H1 (cell line): ENCODE results near the gene CAMK2A. TPM values are rescaled to one million over a fixed set of nuclear protein-coding genes. Genes with fewer than 3 reads are reported as not detected.

Source experiments
- BACH1 ChIP-seq: IDR thresholded peaks from 2 replicates; pipeline ENCODE4 v1.6.1; 2012; ENCODE audit warnings: low read length, improper control_type of control experiment
- EZH2 ChIP-seq: fragments of 200-600 bp; sonication (generic); IDR thresholded peaks from 2 replicates; pipeline ENCODE4 v1.7.1; 2012; ENCODE audit warnings: low read depth, mild to moderate bottlenecking, moderate library complexity, low read length, inconsistent platforms; ENCODE audit not compliant: severe bottlenecking
- KDM1A ChIP-seq: fragments of 200-600, 300-600 bp; sonication (generic); IDR thresholded peaks from 2 replicates; pipeline ENCODE4 v1.7.1; 2016; ENCODE audit warnings: mild to moderate bottlenecking, low read length, borderline replicate concordance
- KDM4A ChIP-seq: IDR thresholded peaks from one replicate; pipeline ENCODE4 v1.7.1; 2012; ENCODE audit warnings: low read depth, mild to moderate bottlenecking, moderate library complexity, low read length, inconsistent platforms; ENCODE audit not compliant: severe bottlenecking
- MAFK ChIP-seq: IDR thresholded peaks from 2 replicates; pipeline ENCODE4 v1.6.1; 2012; ENCODE audit warnings: low read depth, mild to moderate bottlenecking, improper control_type of control experiment, low read length
- SIN3A ChIP-seq, 2 experiments: IDR thresholded peaks in 1 of 2; conservative IDR thresholded peaks in 1 of 2; 2 replicates each; pipeline ENCODE4 v1.6.1; 2011 to 2012; ENCODE audit warnings: low read length in 2 of 2, improper control_type of control experiment in 1 of 2, low read depth in 1 of 2, mild to moderate bottlenecking in 1 of 2
- SP1 ChIP-seq: IDR thresholded peaks from 2 replicates; pipeline ENCODE4 v1.6.1; 2011; ENCODE audit warnings: low read depth, low read length
- TEAD4 ChIP-seq: IDR thresholded peaks from 2 replicates; pipeline ENCODE4 v1.6.1; 2012; ENCODE audit warnings: low read depth, low read length, inconsistent platforms, mixed read lengths
- polyA plus RNA-seq, 7 experiments: library from polyadenylated mRNA; depleted of rRNA in 3 of 7; stranded (reverse) in 5 of 7; unstranded in 2 of 7; fragments of >200 nt in 5 of 7; fragments of 200-250 nt in 2 of 7; gene quantifications; 1 replicate in 5 of 7; 2 replicates in 1 of 7; 4 replicates in 1 of 7; pipeline versions ENCODE4 v1.2.1 to v1.2.3, GENCODE V29; 2011 to 2013; ENCODE audit warnings: missing spikeins in 2 of 7, mixed read lengths in 2 of 7
- total RNA-seq: library from RNA; stranded (reverse); fragmentation: NEBNext Ultra II Directional; extraction: Animal tissue kit (Norgen Biotek cat#: 25700); gene quantifications from 2 replicates; pipeline ENCODE4 v1.2.1, GENCODE V29; 2021
- TF ChIP-seq, protein P1 (sequence below): fragments of 300-600 bp; sonication (generic); IDR thresholded peaks from 2 replicates; pipeline ENCODE4 v1.7.1; 2012; ENCODE audit warnings: low read length, moderate library complexity, mild to moderate bottlenecking, inconsistent platforms; ENCODE audit not compliant: insufficient replicate concordance

CAMK2A gene
- total and polyA plus RNA-seq, 2 of the 8 experiments (the other 6 are each of a cell fraction or from before 2014, with no cell fraction given), result 0.20 to 0.28 TPM

- TF ChIP-seq, protein P1, sequence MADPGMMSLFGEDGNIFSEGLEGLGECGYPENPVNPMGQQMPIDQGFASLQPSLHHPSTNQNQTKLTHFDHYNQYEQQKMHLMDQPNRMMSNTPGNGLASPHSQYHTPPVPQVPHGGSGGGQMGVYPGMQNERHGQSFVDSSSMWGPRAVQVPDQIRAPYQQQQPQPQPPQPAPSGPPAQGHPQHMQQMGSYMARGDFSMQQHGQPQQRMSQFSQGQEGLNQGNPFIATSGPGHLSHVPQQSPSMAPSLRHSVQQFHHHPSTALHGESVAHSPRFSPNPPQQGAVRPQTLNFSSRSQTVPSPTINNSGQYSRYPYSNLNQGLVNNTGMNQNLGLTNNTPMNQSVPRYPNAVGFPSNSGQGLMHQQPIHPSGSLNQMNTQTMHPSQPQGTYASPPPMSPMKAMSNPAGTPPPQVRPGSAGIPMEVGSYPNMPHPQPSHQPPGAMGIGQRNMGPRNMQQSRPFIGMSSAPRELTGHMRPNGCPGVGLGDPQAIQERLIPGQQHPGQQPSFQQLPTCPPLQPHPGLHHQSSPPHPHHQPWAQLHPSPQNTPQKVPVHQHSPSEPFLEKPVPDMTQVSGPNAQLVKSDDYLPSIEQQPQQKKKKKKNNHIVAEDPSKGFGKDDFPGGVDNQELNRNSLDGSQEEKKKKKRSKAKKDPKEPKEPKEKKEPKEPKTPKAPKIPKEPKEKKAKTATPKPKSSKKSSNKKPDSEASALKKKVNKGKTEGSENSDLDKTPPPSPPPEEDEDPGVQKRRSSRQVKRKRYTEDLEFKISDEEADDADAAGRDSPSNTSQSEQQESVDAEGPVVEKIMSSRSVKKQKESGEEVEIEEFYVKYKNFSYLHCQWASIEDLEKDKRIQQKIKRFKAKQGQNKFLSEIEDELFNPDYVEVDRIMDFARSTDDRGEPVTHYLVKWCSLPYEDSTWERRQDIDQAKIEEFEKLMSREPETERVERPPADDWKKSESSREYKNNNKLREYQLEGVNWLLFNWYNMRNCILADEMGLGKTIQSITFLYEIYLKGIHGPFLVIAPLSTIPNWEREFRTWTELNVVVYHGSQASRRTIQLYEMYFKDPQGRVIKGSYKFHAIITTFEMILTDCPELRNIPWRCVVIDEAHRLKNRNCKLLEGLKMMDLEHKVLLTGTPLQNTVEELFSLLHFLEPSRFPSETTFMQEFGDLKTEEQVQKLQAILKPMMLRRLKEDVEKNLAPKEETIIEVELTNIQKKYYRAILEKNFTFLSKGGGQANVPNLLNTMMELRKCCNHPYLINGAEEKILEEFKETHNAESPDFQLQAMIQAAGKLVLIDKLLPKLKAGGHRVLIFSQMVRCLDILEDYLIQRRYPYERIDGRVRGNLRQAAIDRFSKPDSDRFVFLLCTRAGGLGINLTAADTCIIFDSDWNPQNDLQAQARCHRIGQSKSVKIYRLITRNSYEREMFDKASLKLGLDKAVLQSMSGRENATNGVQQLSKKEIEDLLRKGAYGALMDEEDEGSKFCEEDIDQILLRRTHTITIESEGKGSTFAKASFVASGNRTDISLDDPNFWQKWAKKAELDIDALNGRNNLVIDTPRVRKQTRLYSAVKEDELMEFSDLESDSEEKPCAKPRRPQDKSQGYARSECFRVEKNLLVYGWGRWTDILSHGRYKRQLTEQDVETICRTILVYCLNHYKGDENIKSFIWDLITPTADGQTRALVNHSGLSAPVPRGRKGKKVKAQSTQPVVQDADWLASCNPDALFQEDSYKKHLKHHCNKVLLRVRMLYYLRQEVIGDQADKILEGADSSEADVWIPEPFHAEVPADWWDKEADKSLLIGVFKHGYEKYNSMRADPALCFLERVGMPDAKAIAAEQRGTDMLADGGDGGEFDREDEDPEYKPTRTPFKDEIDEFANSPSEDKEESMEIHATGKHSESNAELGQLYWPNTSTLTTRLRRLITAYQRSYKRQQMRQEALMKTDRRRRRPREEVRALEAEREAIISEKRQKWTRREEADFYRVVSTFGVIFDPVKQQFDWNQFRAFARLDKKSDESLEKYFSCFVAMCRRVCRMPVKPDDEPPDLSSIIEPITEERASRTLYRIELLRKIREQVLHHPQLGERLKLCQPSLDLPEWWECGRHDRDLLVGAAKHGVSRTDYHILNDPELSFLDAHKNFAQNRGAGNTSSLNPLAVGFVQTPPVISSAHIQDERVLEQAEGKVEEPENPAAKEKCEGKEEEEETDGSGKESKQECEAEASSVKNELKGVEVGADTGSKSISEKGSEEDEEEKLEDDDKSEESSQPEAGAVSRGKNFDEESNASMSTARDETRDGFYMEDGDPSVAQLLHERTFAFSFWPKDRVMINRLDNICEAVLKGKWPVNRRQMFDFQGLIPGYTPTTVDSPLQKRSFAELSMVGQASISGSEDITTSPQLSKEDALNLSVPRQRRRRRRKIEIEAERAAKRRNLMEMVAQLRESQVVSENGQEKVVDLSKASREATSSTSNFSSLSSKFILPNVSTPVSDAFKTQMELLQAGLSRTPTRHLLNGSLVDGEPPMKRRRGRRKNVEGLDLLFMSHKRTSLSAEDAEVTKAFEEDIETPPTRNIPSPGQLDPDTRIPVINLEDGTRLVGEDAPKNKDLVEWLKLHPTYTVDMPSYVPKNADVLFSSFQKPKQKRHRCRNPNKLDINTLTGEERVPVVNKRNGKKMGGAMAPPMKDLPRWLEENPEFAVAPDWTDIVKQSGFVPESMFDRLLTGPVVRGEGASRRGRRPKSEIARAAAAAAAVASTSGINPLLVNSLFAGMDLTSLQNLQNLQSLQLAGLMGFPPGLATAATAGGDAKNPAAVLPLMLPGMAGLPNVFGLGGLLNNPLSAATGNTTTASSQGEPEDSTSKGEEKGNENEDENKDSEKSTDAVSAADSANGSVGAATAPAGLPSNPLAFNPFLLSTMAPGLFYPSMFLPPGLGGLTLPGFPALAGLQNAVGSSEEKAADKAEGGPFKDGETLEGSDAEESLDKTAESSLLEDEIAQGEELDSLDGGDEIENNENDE, result no peak
- TF ChIP-seq SP1 (no peak), BACH1 (no peak), KDM1A (no peak), TEAD4 (no peak), MAFK (no peak), EZH2 (no peak), SIN3A (conservative IDR thresholded peaks at IDR 0.05 in 1 of 2, IDR thresholded peaks at IDR 0.05 in 1 of 2; ENCODE audit: low read depth in 1 of 2, low read length in 2 of 2) (no peak), KDM4A (no peak)
- TF ChIP-seq, all 59 proteins: peak for 0
These were observed 11.6 kb upstream of the CAMK2A start (continued) for GRCh38 chr5:150301170-150301505.
